ENCODE data around the gene CFAP221.

Gene CFAP221

DNA sequence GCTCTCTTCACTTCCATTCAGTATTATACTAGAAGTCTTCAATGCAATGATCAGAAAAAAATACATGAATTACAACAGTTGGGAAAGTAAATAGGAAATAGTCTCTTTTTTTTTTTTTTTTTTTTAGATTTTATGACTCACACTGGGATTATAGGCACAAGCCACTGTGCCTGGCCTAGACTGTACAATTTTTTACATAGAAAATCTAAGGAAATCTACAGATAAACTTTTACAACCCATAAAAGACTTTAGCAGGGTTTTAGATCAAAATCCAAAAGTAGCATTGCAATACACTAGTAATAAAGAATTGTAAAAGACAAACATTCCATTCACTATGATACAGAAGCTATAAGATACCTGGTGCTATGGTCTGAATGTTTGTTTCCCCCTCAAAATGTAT, 39.0 kb downstream of the CFAP221 start:
- Histone ChIP-seq H3K4me3 (ENCODE audit: insufficient read depth, low read depth, low read length) (no peak overlapping the region), H3K27me3 (ENCODE audit: control insufficient read depth, insufficient read depth, low read length, poor library complexity, severe bottlenecking) (no peaks in the 10 kb centered on the region), H3K4me1 (ENCODE audit: control insufficient read depth, insufficient read depth, low read length) (no peaks in the 10 kb centered on the region), H3K9me3 (ENCODE audit: control insufficient read depth, low read length) (no peaks in the 10 kb centered on the region), H3K27ac (ENCODE audit: insufficient read depth, low read depth, low read length, poor library complexity, severe bottlenecking) (no peak overlapping the region), H3K36me3 (ENCODE audit: control insufficient read depth, insufficient read depth, low read length) (no peaks in the 10 kb centered on the region)

DNA sequence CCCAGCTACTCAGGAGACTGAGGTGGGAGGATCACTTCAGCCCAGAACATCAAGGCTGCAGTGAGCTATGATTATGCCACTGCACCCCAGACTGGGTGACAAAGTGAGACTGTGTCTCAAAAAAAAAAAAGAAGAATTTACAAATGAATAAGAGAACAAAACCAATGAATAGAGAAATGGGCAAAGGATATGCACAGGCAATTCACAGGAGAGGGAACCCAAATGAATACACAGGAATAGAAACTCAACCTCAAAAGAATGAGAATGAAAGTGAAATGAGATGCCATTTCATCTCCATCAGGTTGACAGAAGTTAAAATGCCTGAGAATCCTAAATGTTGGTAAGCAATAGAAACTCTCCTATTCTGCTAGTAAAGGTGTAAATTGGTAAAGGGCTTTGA, 40.2 kb downstream of the CFAP221 start:
- Histone ChIP-seq H3K27me3 (ENCODE audit: control insufficient read depth, insufficient read depth, low read length, poor library complexity, severe bottlenecking) (no peaks in the 10 kb centered on the region), H3K4me1 (ENCODE audit: control insufficient read depth, insufficient read depth, low read length) (no peaks in the 10 kb centered on the region), H3K36me3 (ENCODE audit: control insufficient read depth, insufficient read depth, low read length) (no peaks in the 10 kb centered on the region), H3K9me3 (ENCODE audit: control insufficient read depth, low read length) (no peaks in the 10 kb centered on the region), H3K27ac (ENCODE audit: insufficient read depth, low read depth, low read length, poor library complexity, severe bottlenecking) (no peak overlapping the region), H3K4me3 (ENCODE audit: insufficient read depth, low read depth, low read length) (no peak overlapping the region)

DNA sequence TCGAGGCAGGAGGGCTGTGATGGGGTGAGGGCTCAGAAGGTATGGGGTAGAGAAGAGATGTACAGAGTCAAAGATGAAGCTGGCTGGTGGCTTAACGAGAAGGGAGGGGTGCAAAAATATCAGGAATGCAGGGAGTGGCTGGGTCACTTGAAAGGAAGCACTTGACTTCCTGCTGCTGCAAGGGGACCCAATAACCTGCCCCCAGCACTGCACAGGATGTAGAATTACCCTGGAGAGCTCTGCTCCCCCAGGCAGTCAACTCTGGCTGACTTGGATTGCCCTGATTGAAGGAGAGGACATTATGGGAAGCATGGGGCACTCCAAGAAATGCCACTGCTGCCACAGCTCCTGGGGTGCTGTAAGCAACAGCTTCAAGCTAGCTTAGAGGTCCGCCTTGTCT, 41.8 kb downstream of the CFAP221 start:
- no peak overlapping the region for H3K4me3 ChIP-seq (ENCODE audit: insufficient read depth, low read depth, low read length)
- WGBS, 2 experiments = 82 to 87% methylated on average over 3 of the region's 3 CpGs
- no peak overlapping the region for H3K27ac ChIP-seq (ENCODE audit: insufficient read depth, low read depth, low read length, poor library complexity, severe bottlenecking)
- no peaks in the 10 kb centered on the region for H3K4me1 ChIP-seq (ENCODE audit: control insufficient read depth, insufficient read depth, low read length)
- H3K27me3 ChIP-seq (ENCODE audit: control insufficient read depth, insufficient read depth, low read length, poor library complexity, severe bottlenecking) = no peaks in the 10 kb centered on the region
- H3K9me3 ChIP-seq (ENCODE audit: control insufficient read depth, low read length) = no peaks in the 10 kb centered on the region
- no peaks in the 10 kb centered on the region for H3K36me3 ChIP-seq (ENCODE audit: control insufficient read depth, insufficient read depth, low read length)

GRCh38 chr2:119590873-119591272, 46.6 kb downstream of the CFAP221 start:
- H3K36me3 ChIP-seq (ENCODE audit: control insufficient read depth, insufficient read depth, low read length) = no peaks in the 10 kb centered on the region
- H3K27ac ChIP-seq (ENCODE audit: insufficient read depth, low read depth, low read length, poor library complexity, severe bottlenecking) = no peak overlapping the region
- 85 to 90% methylated on average over 3 of the region's 3 CpGs for WGBS, 2 experiments
- H3K9me3 ChIP-seq (ENCODE audit: control insufficient read depth, low read length) = no peaks in the 10 kb centered on the region
- H3K27me3 ChIP-seq (ENCODE audit: control insufficient read depth, insufficient read depth, low read length, poor library complexity, severe bottlenecking) = no peaks in the 10 kb centered on the region
- no peak overlapping the region for H3K4me3 ChIP-seq (ENCODE audit: insufficient read depth, low read depth, low read length)
- H3K4me1 ChIP-seq (ENCODE audit: control insufficient read depth, insufficient read depth, low read length) = no peaks in the 10 kb centered on the region

DNA sequence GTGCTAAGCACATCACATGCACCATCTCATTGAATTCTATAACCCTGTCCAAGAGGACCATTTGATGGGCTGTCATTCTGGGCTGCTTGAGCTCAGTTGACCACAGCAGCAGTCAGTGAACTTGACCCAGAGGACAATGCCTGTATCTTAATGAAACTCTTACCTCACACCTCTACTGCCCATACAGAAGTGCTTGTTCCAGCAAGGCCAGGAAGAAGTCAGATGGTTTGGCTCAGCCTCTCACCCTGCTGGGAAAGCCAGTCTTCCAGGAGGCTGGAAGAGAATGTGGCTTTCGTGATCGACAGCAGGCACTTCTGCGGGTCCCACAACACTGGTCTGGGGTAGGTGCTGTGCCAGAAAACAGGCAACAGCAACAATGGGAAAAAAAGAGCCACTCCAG, 47.3 kb downstream of the CFAP221 start:
- H3K4me1 ChIP-seq (ENCODE audit: control insufficient read depth, insufficient read depth, low read length) = no peaks in the 10 kb centered on the region
- 87 to 90% methylated on average over 3 of the region's 3 CpGs for WGBS, 2 experiments
- H3K4me3 ChIP-seq (ENCODE audit: insufficient read depth, low read depth, low read length) = no peak overlapping the region
- H3K27me3 ChIP-seq (ENCODE audit: control insufficient read depth, insufficient read depth, low read length, poor library complexity, severe bottlenecking) = no peaks in the 10 kb centered on the region
- H3K9me3 ChIP-seq (ENCODE audit: control insufficient read depth, low read length) = no peaks in the 10 kb centered on the region
- no peaks in the 10 kb centered on the region for H3K36me3 ChIP-seq (ENCODE audit: control insufficient read depth, insufficient read depth, low read length)
- no peak overlapping the region for H3K27ac ChIP-seq (ENCODE audit: insufficient read depth, low read depth, low read length, poor library complexity, severe bottlenecking)

DNA sequence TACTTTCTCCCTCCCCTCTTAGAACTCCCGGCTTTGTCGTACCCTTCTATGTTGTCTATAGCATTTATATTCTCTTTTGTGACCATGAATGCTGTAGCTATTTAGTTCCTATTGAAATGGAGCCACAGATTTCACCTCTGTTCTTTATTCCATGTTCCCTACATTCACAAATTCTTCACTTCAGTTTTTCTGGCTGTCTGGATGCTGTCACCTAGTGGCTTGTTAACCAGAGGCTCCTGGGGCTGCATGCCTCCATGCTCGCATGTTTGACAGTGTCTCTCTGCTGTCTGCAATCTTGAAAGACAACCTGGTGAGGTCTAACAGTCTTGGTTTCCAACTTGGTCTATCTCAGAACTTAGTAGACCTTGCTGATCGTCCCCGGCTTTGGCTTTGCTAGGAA, 48.2 kb downstream of the CFAP221 start:
- Histone ChIP-seq H3K36me3 (ENCODE audit: control insufficient read depth, insufficient read depth, low read length) (no peaks in the 10 kb centered on the region), H3K4me3 (ENCODE audit: insufficient read depth, low read depth, low read length) (no peak overlapping the region), H3K27ac (ENCODE audit: insufficient read depth, low read depth, low read length, poor library complexity, severe bottlenecking) (no peak overlapping the region), H3K4me1 (ENCODE audit: control insufficient read depth, insufficient read depth, low read length) (no peaks in the 10 kb centered on the region), H3K9me3 (ENCODE audit: control insufficient read depth, low read length) (no peaks in the 10 kb centered on the region), H3K27me3 (ENCODE audit: control insufficient read depth, insufficient read depth, low read length, poor library complexity, severe bottlenecking) (no peaks in the 10 kb centered on the region)
- WGBS, 2 experiments = 81 to 84% methylated on average over 4 to 5 of the region's 5 CpGs

DNA sequence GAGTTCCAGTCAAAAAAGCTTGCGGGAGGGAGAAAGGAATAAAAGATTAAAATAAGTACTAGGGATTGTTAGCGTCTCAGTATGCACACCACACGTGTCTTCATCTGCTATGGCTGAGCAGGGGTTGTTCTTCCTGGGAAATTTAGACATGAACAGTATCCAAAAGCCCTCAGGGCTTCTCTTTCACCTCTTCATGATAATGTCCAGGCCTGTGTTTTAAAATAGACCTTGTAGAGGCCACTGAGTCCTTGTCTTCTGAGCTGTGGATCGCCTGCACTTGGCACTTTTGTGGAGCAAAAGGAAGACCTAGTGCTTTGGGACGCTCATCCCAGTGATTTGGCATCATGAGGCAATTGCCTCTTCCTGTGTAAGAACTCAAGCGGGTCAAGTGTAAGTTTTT, 52.4 kb downstream of the CFAP221 start:
- no peak overlapping the region for H3K4me3 ChIP-seq (ENCODE audit: insufficient read depth, low read depth, low read length)
- no peaks in the 10 kb centered on the region for H3K27me3 ChIP-seq (ENCODE audit: control insufficient read depth, insufficient read depth, low read length, poor library complexity, severe bottlenecking)
- WGBS, 2 experiments = 95 to 97% methylated on average over 6 of the region's 6 CpGs
- no peaks in the 10 kb centered on the region for H3K36me3 ChIP-seq (ENCODE audit: control insufficient read depth, insufficient read depth, low read length)
- H3K4me1 ChIP-seq (ENCODE audit: control insufficient read depth, insufficient read depth, low read length) = no peaks in the 10 kb centered on the region
- no peaks in the 10 kb centered on the region for H3K9me3 ChIP-seq (ENCODE audit: control insufficient read depth, low read length)
- H3K27ac ChIP-seq (ENCODE audit: insufficient read depth, low read depth, low read length, poor library complexity, severe bottlenecking) = no peak overlapping the region

DNA sequence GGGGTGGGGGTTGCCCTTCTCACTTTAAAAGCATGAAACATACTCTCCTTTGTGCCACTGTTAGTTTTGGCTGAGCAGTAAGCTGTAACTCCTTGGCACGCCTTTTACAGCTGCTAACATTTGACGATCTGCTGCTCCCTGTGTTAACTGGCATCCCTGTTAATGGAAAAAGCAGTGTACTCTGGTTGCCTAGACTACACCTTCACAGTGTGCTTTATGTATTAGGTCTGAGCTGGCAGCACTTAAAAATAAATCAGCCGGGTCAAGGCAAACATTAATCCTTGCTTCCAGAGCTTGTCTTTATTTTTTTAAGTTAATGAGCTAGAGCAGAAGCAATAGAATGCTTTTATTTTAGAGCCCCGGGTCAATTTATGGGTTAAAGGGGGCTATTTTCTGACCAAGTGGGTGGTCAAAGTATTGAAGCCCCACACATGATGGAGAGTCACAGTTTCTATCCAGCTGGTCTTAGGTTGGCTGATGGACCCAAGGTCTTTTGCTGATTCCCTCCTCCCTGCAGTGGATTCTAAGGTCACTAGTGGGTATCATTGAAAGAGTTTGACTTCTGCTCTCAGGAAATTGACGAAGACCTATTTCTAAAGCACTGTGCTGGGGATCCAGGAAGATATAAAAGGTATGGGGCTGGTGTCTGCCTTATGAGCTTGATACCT, 54.5 kb downstream of the CFAP221 start:
- H3K4me1 ChIP-seq (ENCODE audit: control insufficient read depth, insufficient read depth, low read length) = no peaks in the 10 kb centered on the region
- H3K9me3 ChIP-seq (ENCODE audit: control insufficient read depth, low read length) = no peaks in the 10 kb centered on the region
- no peaks in the 10 kb centered on the region for H3K27me3 ChIP-seq (ENCODE audit: control insufficient read depth, insufficient read depth, low read length, poor library complexity, severe bottlenecking)
- H3K27ac ChIP-seq (ENCODE audit: insufficient read depth, low read depth, low read length, poor library complexity, severe bottlenecking) = no peak overlapping the region
- H3K4me3 ChIP-seq (ENCODE audit: insufficient read depth, low read depth, low read length) = no peak overlapping the region
- no peaks in the 10 kb centered on the region for H3K36me3 ChIP-seq (ENCODE audit: control insufficient read depth, insufficient read depth, low read length)
- WGBS, 2 experiments = 89 to 92% methylated on average over 5 of the region's 5 CpGs

DNA sequence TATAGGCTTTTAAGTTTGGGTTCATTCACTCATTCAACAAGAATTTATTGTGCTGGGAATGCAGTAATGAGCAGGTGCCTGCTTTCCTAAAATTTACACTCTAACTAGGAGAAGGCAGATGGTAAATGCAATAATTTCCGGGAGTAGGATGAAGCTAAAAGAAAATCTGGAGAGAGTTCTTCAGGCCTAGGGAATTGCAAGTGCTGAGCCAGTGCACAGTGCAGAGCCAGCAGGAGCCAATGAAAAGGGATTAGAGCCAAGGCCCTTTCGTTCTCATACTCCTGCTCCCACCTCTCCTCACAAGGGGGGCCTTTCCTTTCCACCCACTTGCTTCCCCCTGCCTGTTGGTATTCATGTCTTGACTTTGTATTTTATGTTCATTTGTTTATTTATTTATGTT, 55.1 kb downstream of the CFAP221 start:
- Histone ChIP-seq H3K4me1 (ENCODE audit: control insufficient read depth, insufficient read depth, low read length) (no peaks in the 10 kb centered on the region), H3K27ac (ENCODE audit: insufficient read depth, low read depth, low read length, poor library complexity, severe bottlenecking) (no peak overlapping the region), H3K27me3 (ENCODE audit: control insufficient read depth, insufficient read depth, low read length, poor library complexity, severe bottlenecking) (no peaks in the 10 kb centered on the region), H3K4me3 (ENCODE audit: insufficient read depth, low read depth, low read length) (no peak overlapping the region), H3K9me3 (ENCODE audit: control insufficient read depth, low read length) (no peaks in the 10 kb centered on the region), H3K36me3 (ENCODE audit: control insufficient read depth, insufficient read depth, low read length) (no peaks in the 10 kb centered on the region)
- 60 to 69% methylated on average over 2 of the region's 2 CpGs for WGBS, 2 experiments

DNA sequence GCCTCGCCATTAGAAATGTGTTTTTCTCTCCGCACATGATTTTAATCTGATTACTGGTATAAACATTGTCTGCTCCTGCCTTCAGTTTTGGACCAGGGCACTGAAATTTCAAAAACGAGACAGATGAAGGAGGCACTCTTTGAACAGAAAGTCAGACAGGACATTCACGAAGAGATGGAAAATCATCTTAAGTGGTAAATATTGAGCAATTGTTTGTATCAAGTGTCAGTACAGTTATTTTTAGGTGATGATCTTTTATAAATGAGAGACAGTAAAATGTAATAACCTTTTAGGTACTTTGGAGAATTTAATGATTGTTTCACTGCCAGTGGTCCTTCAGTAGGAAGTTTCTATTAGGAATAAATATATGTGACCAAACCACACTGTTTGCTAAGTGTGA, 60.8 kb downstream of the CFAP221 start:
- no peak overlapping the region for H3K27ac ChIP-seq (ENCODE audit: insufficient read depth, low read depth, low read length, poor library complexity, severe bottlenecking)
- no peaks in the 10 kb centered on the region for H3K36me3 ChIP-seq (ENCODE audit: control insufficient read depth, insufficient read depth, low read length)
- H3K9me3 ChIP-seq (ENCODE audit: control insufficient read depth, low read length) = no peaks in the 10 kb centered on the region
- no peaks in the 10 kb centered on the region for H3K27me3 ChIP-seq (ENCODE audit: control insufficient read depth, insufficient read depth, low read length, poor library complexity, severe bottlenecking)
- no peaks in the 10 kb centered on the region for H3K4me1 ChIP-seq (ENCODE audit: control insufficient read depth, insufficient read depth, low read length)
- no peak overlapping the region for H3K4me3 ChIP-seq (ENCODE audit: insufficient read depth, low read depth, low read length)
- WGBS, 2 experiments = 93 to 94% methylated on average over 4 of the region's 4 CpGs

GRCh38 chr2:119606674-119607073, 62.4 kb downstream of the CFAP221 start:
- H3K27ac ChIP-seq (ENCODE audit: insufficient read depth, low read depth, low read length, poor library complexity, severe bottlenecking) = no peak overlapping the region
- H3K4me3 ChIP-seq (ENCODE audit: insufficient read depth, low read depth, low read length) = no peak overlapping the region
- no peaks in the 10 kb centered on the region for H3K9me3 ChIP-seq (ENCODE audit: control insufficient read depth, low read length)
- no peaks in the 10 kb centered on the region for H3K36me3 ChIP-seq (ENCODE audit: control insufficient read depth, insufficient read depth, low read length)
- WGBS, 2 experiments = 89 to 94% methylated on average over 1 of the region's 1 CpG
- H3K27me3 ChIP-seq (ENCODE audit: control insufficient read depth, insufficient read depth, low read length, poor library complexity, severe bottlenecking) = no peaks in the 10 kb centered on the region
- no peaks in the 10 kb centered on the region for H3K4me1 ChIP-seq (ENCODE audit: control insufficient read depth, insufficient read depth, low read length)

All from ectodermal cell (in vitro differentiated cells).